Ammon's horn (tissue), 1 donor: ENCODE measurements around the gene NXF2.
A peak's percentile ranks its signal among the peaks of the same experiment; 100 is the strongest.
"Not testable (repeated sequence)": the region's sequence is repeated elsewhere in the genome, so short reads cannot be mapped to it uniquely, and the experiment has no call there.

ENCODE experiments used
- DNase-seq: peaks from one replicate; pipeline ENCODE4 v3.0.0-alpha.2; 2016; ENCODE audit warnings: low spot score

Gene NXF2

DNA sequence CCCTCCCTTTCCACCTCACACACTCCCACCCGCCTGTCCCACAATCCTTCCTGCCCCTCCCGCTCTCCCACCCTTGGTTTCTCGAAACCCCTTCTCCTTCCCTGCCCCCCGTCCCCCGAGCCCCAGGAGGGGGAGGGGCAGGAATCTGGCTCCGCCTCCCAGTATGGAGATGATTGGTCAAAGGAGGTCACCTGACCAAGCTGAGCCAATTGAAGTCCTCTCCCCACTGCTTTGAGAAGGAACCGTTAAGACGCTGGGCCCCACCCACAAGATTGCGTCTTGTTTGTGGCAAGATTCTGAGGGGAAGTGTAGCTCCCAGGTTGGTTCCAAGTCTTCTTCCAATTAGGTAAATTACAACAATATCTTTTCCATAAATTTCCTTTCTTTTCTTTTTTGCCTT, at the start of gene NXF2:
Gene NXF2, plus strand, starts transcription at position 275 of the 400 bp plus-strand sequence. CDS start 59,912 bp downstream, outside the sequence.
- DNase-seq = not testable (repeated sequence)

GRCh38 chrX:102207940-102208339, 39.0 kb upstream of the NXF2 start:
- DNase-seq = not testable (repeated sequence)

DNA sequence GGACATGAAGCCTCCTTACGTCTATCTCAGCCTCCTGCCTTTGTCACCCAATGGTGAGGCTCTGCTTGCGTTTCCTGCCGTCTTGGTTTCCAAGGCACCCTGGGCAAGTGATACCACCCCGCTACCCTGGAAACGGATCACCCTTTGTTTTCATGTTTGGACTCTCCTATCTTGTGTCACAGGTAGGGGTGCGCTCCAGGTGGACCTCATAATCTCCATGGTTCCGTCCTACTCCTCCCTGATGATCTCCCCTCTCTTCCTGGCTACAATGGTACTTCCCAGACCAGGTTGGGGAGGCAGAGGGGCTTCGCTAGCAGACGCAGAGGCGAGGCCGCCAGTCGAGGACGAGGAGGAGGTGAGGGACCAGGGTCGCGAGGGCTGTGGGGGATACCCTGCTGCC, 32.0 kb upstream of the NXF2 start, which contains the start of gene TCP11X1:
Gene TCP11X1, plus strand, starts transcription at position 316 of the 400 bp plus-strand sequence.
- DNase-seq = not testable (repeated sequence)

- DNase-seq = not testable (repeated sequence)
Measured at GRCh38 chrX:102216497-102216896, 30.5 kb upstream of the NXF2 start.

DNA sequence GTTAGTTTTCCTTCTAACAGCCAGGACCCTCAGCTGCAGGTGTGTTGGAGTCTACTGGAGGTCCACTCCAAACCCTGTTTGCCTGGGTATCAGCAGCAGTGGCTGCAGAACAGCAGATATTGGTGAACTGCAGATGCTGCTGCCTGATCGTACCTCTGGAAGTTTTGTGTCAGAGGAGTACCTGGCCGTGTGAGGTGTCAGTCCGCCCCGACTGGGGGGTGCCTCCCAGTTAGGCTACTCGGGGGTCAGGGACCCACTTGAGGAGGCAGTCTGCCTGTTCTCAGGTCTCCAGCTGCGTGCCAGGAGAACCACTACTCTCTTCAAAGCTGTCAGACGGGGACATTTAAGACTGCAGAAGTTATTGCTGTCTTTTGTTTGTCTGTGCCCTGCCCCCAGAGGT, 11.3 kb upstream of the NXF2 start:
- not testable (repeated sequence) for DNase-seq

DNA sequence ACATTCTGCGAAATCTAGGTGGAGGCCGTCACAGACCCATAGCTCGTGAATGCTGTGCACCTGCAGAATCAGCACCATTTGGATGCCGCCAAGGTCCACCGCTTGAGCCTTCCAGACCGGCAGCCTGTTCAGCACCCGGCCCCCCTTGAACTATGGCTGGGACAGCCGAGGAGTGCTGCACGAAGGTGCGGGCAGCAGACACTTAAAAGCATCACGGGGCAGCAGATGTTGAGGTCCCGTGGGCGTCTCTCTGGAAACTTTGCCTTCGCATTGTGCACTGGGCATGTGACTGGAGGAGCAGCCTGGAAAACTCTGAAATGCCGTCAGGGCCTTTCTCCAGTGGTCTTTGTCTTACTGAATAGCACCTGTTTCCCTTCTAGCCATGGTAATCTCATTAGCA, 6.7 kb upstream of the NXF2 start:
- not testable (repeated sequence) for DNase-seq

- DNase-seq = not testable (repeated sequence)
Measured at GRCh38 chrX:102272231-102272630, 25.3 kb downstream of the NXF2 start.

DNA sequence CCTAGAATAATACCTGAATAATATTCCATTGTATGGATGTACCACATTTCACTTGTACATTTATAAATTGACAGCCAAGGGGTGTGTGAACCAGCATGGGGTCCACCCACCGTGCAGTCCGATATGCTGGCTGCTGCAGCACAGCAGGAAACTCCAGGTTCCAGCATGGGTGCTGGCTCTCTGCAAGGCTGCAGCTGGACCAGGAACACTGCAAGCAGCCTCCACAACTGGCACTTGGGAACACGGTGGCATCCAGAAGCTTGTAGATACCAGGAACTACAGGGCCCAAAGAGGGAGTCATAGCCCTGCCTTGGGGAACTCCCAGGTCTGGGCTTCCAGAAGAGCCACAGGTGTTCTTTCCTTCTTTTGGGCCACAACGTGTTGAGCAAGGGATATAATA, 91.2 kb downstream of the NXF2 start:
- no peak for DNase-seq

DNA sequence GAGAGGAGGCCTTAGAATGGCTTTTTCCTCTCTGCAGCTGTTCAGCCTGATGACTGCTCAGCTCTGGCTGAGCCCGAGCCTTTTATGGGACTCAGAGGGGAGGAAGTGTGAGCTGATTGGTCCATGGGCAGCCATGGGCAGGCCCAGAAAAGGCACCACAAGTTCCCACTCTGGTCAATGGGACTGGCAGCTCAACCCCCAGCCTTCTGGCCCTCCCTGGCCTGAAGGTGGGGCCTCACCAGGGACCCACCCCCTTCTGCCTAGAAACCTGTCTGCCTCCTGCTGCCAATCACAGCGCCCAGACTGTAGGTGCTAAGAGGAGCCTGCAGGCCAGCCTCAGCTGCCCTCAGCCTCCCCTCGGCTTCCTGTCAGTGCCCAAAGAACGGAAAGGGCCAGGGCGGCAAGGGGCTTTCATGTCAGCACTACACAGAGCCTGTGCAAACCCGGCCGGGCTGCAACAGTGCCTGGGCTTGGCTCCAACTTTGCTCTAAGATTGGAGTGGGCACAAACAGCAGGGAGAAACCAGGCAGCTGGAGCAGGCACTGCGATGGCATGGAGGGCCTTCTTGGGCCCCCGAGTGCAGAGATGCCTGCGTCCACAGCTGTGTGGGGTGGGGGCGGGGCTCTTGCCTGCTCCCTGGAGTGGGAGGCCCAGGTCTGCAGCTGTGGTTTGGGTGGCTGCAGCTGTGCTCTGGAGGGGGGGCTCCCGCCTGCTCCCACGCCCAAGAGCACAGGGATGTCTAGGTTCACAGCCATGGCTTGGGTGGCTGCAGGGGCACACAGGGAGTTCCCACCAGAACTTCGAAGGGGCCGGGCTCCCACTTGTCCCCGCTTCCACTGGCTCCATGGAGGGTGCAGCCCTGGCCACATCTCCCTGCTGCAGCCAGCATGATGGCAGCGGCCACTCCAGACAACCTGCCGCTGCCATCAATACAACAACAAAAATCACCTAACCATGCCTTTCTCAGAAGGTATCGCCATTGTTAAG, 92.6 kb downstream of the NXF2 start:
- peak; percentile 16 for DNase-seq

- DNase-seq = no peak
Measured at GRCh38 chrX:102341867-102342266, 94.9 kb downstream of the NXF2 start.

- DNase-seq = peak; percentile 32
Measured at GRCh38 chrX:102345916-102346315, 98.9 kb downstream of the NXF2 start.
